Right lung (tissue), 5 donors: ENCODE data around the gene DCUN1D3. TPM values are rescaled to one million over a fixed set of nuclear protein-coding genes. Genes with fewer than 3 reads are reported as not detected.
"Not testable (repeated sequence)": the region's sequence is repeated elsewhere in the genome, so short reads cannot be mapped to it uniquely, and the experiment has no call there.

ENCODE experiments used
- DNase-seq, 2 donors: peaks; one replicate each; pipeline ENCODE4 v3.0.0-alpha.2; 2013
- polyA plus RNA-seq, 5 donors: library from polyadenylated mRNA; unstranded; fragments of 120-200 nt; gene quantifications; one replicate each; pipeline versions ENCODE4 v1.2.1 to v1.2.3, GENCODE V29; 2013; ENCODE audit warnings: inconsistent platforms in 1 of 5, low replicate concordance in 1 of 5; ENCODE audit not compliant: insufficient read length in 5 of 5, insufficient read depth in 1 of 5

Gene DCUN1D3
- polyA plus RNA-seq, 5 donors: 7.2 to 10.2 (median 7.9) TPM

DNA sequence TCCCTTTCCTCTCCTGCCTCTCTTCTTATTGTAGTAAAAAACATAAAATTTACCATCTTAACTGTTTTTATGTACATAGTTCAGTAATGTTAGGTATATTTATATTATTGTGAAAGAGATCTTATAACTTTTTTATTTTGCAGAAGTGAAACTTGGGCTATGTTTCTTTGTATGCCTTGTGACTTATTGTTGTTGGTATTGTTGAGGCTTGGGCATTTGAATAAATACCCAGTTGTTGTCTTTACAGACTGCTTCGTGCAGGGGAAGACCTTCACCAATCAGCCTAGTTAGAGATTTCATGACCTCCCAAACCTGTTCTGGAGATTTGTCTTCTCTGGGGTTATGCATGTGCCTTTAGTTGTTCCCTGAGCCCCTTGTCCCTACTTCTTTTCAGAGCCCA lies 61.9 kb downstream of the DCUN1D3 start:
- DNase-seq: no peak

DNA sequence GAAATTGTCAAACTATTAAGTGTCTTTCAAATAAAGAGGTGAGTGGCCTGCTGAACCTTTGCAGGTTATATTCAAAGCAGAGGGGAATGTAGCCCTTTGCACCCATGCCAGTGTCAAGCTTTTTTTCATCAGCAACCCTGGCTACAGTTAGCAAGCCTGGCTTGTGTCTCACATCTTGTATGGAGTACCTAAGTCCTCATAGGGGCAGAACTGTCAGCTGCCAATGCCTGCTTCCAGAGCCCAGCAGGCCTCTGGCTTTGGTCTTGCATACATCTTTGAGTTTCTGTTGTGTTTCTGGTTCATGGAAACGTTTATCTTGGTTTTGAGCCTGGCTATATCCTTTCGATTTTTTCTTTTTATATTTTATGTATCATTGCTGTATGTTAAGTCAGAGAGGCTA lies 67.1 kb downstream of the DCUN1D3 start:
- DNase-seq: no peak

DNA sequence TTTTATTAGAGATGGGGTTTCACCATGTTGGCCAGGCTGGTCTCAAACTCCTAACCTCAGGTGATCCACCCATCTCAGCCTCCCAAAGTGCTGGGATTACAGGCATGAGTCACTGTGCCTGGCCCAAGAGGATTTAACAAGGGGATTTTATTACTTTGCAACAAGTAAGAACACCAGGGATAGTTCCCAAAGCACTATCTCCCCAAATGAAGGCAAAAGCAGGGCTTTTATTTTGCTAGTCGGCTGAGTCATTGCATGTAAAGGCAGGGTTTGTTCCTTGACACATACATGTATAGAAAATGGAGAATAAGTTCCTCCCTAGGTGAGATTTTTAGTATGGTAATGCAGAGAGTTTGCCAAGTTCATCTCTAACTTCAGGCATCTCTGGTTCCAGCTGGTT lies 69.8 kb downstream of the DCUN1D3 start:
- DNase-seq: no peak

DNA sequence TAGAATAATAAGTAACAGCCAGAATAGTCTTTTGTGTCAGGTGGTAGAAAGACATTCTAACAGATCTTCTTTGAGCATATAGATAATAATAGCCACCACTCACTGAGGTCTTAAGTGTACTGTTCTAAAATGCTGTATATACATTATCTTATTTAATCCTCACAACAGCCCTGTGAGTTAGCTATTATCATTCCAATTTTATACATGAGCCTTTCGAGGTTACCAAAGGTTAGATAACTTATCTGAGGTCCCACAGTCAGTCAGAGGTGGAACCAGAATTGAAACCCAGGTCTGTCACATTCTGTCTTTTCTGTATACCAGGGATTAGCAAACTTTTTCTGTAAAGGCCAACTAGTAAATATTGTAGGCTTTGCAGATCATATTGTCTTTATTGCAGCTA lies 70.6 kb downstream of the DCUN1D3 start:
- DNase-seq: no peak

DNA sequence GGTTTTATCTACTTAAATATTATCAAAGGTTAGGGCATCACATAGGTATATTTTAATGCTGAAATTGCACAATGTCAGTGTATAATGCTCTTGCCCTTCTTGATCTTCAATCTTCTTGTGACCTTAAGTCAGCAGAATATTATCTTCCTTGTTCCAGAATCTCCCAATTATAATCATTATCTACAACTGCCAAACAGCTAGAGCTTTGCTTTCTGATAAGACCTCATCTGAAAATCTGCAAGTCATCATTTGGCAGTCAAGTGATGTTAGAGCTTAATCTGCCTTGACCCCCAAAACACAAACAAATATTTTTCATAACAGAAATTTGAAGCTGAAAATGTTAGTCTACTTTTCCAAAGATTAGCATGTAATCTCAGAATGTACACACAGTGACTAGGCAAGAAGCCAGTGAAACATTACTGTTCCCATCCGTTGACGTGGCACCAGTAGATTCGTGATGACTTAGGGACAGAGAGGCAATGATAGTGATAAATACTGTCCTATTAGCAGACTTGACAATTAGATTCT lies 74.1 kb downstream of the DCUN1D3 start:
- DNase-seq: peak; percentile 32 to 34

DNA sequence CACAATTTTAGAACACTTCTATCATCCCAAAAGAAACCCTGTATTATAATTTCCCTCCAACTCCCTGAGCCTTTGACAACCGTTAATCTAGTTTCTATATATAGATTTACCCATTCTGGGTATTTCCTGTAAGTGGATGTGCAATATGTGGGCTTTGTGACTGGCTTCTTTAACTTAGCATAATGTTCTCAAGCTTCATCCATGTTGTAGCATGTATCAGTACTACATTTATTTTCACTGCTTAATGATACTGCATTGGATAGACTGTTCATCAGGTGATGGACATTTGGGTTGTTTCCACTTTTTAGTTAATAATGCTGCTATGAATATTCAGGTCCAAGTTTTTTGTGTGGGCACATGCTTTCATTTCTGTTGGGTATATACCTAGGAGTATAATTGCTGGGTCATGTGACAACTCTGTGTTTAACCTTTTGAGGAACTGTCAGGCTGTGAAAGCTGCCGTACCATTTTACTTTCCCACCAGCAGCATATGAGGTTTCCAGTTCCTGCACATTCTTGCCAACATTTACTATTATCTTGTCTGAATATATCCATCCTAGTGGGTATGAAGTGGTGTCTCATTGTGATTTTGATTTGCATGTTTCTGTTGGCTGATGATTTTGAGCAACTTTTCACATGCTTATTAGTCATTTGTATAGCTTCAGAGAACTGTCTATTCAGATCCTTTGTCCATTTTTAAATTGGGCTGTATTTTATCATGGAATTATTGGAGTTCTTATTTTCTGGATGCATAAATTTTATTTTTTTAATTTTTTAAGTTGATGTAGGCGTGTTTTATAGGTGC lies 77.4 kb downstream of the DCUN1D3 start:
- no peak for DNase-seq

DNA sequence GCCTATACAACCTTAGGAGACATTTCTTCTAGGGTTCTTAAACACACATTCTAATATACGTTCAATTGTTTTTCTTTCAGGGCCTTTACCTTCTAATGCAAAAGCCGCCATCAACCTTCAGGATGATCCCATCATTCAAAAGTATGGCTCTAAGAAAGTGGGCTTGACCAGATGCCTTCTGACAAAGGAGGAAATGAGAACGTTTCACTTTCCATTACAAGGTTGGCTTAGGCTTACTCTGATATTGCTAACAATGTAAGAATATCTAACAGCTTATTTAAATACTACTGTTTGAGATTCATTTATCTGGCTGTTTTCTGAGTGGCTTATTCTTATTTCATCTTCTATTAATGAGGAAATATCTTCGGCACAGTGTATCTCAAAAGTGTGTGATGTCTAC lies 78.5 kb downstream of the DCUN1D3 start:
- DNase-seq: no peak

DNA sequence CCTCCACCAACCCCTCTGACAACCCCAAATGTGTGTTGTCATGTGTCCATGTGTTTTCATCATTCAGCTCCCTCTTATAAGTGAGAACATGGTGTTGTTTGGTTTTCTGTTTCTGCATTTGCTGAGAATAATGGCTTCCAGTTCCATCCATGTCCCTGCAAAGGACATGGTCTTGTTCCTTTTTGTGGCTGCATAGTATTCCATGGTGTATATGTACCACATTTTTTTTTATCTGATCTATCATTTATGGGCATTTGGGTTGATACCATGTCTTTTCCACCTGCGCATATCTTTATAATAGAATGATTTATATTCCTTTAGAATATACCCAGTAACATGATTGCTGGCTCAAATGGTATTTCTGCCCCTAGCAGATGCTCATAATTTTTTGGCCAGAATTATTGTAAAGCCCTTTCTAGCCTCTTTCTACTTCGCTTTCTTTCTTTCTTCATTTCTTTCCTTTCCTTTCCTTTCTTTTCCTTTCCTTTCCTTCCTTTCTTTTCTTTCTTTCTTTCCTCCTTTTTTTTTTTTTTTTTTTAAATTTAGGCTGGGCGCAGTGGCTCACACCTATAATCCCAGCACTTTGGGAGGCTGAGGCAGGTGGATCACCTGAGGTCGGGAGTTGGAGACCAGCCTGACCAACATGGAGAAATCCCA lies 81.1 kb downstream of the DCUN1D3 start:
- DNase-seq: no peak

DNA sequence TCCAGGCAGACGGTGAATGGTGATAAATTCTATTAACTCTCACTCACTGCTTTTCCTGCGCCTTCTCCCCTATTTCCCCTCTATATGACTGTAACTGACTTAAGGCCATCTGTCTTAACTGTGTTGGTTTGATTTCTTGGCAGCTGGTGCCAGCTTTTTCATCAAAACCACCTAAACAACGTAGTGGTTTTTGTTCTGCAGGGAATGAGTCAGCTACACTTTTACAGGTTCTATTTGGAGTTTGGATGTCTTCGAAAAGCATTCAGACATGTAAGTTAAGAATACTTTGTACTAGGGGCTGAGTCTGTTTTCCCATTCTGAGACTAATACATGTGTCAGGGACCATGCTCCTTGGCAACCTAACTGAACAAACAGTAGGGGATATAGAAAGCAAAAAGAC lies 85.4 kb downstream of the DCUN1D3 start:
- no peak for DNase-seq

DNA sequence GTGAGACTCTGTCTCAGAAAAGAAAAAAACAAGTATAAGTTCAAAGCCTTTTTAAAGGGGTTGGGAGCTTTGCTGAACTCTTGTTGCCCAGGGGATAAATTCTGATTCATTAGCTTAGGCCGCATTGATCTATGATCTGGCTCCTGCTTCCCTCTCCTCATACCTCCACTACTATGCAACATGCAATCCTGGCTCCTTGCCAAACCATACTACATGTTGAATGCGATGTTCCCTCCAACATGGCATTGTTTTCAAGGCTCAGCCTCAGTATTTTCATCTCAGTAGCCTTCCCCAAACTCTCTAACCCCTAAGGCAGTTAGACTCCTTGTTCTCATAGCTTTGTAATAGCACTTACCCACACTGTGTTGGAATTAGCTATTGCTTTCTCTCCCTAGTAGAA lies 87.6 kb downstream of the DCUN1D3 start:
- DNase-seq: no peak

DNA sequence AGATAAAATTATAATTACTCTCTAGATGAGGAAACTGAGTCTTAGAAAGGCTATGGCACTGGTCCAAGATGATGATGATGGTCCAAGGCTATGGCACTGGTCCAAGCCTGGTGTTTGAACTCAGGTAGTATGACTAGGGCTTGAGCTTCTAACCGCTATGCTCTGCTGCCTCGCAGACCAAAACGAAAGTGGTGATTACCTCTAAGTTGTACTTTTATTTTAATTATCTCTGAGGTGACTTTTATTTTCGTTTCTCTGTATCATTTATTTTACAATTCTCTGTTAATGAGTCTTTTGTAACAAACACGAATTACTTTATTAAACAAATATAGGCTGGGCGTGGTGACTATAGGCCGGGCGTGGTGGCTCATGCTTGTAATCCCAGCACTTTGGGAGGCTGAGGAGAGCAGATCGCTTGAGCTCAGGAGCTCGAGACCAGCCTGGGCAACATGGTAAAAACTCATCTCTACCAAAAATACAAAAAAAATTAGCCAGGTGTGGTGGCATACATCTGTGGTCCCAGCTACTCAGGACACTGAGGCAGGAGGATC lies 88.2 kb downstream of the DCUN1D3 start:
- no peak for DNase-seq

DNA sequence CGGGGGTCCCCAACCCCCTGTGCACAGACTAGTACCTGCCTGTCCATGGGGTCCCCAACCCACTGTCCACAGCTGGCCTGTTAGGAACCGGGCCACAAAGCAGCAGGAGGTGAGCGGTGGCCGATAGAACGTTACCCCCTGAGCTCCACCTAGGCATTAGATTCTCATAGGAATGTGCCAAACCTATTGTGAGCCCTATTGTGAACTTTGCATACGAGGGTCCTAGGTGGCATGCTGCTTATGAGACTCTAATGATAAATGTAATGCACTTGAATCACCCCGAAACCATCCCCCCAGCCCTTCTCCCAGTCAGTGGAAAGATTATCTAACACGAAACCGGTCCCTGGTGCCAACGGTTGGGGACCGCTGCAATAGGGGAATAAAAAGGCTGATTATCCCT lies 92.3 kb downstream of the DCUN1D3 start:
- no peak for DNase-seq

DNA sequence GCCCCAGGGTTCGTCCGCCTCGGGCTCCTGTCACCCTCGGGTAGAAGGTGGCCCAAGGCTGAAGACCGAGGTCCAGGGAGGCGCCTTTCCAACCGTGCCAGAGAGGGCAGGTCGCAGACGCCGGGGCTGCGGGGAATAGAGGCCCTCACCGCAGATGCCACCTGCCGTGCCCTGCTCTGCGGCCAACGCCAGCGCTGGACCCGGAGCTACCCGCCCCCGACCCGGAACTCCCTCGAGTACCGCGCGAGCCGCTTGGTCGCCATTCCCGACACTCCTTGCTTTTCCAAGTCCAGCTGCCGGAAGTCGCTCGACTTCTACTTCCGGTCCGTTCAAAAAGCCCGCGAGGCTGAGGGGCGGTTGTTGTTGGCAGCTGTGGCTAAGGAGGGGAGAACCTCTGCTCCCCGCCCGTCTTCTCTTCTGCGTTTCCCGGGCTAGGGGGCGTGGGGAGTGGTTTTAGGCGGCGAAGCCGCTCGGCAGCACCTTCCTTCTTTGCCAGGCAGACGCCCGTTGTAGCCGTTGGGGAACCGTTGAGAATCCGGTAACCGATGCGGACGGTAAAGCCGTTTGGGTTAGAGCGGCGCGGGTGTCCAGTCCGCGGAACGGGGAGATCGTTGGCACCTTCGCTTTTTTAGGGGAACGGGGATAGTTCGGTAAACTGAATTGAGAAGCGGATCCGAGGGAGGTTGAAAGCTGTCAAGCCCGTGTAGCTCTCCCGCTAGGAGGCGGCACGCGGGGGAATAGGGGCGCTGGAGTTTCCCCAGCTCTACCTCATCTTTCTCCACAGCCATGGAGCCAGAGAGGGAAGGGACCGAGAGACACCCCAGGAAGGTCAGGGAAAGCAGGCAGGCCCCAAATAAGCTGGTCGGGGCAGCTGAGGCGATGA lies 93.7 kb downstream of the DCUN1D3 start, which contains the start of the genes ERI2 and REXO5:
TSS of gene ERI2 (minus strand) at position 305 of the 883 bp plus-strand sequence. CDS start at position 263, 42 bp downstream.
TSS of gene REXO5 (plus strand) at position 360 of the 883 bp plus-strand sequence. CDS start at position 787, 427 bp downstream.
- DNase-seq: peak; percentile 91 to 94

DNA sequence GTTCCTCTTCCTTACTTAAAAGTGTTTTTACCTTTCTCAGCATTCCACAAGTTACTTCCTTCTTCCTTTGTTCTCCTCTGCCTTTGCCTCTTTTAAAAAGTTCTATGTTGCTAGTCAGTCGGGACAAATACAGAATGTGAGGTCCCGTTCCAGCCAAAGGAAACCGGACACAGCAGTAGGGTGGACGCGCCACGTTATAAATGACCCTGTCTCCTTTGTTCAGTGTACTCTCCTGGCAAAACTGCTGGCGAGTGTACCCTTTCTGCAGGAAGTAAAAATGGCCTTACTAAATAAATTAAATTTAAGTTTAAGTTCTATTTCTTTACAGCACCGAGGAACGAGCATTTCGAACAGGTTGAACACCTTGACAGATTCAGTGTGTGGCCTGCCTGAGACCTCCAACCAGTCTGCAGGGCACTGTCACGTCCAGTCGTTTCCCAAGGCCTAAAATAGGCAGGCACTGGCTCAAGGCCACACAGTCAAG lies 94.4 kb downstream of the DCUN1D3 start:
- DNase-seq: not testable (repeated sequence)

Other genes with a start within 250 kb of the DCUN1D3 start
- gene ACSM1, start 202.7 kb downstream of the DCUN1D3 start, polyA plus RNA-seq: 1 to 10 TPM in 2 of 5 donors, under 1 TPM in 3; 0.82 to 1.6 (median 0.97) TPM
- 10 to 100 TPM; 59.5 to 86.0 (median 79.9) TPM for gene THUMPD1, start 158.5 kb downstream of the DCUN1D3 start, polyA plus RNA-seq
- 10 to 100 TPM; 49.6 to 73.2 (median 65.9) TPM for gene ACSM3, start 136.3 kb downstream of the DCUN1D3 start, polyA plus RNA-seq
- gene ERI2, start 93.9 kb downstream of the DCUN1D3 start, polyA plus RNA-seq: 10 to 100 TPM; 23.3 to 47.9 (median 37.4) TPM
- gene REXO5, start 93.8 kb downstream of the DCUN1D3 start, polyA plus RNA-seq: 10 to 100 TPM in 3 of 5 donors, 1 to 10 TPM in 2; 8.1 to 14.3 (median 11.5) TPM
- gene LYRM1, start 413 bp upstream of the DCUN1D3 start, polyA plus RNA-seq: 10 to 100 TPM; 25.5 to 33.4 (median 30.2) TPM